Chondrocyte (in vitro differentiated cells): ENCODE measurements around the gene HOMER2. TPM values are rescaled to one million over a fixed set of nuclear protein-coding genes. Genes with fewer than 3 reads are reported as not detected.
"Not testable (repeated sequence)": the region's sequence is repeated elsewhere in the genome, so short reads cannot be mapped to it uniquely, and the experiment has no call there.

Experiments
- DNase-seq: peaks from one replicate; pipeline ENCODE4 v3.0.0; 2021; ENCODE audit warnings: mixed read lengths, low spot score
- H3K27ac Mint-ChIP-seq: one replicate; pipeline ENCODE4 v1.8.0; 2021; ENCODE audit warnings: mild to moderate bottlenecking, moderate library complexity, mixed read lengths; ENCODE audit not compliant: unreplicated experiment
- H3K27me3 Mint-ChIP-seq: 2 replicates; pipeline ENCODE4 v1.8.0; 2021; ENCODE audit warnings: low read depth, mixed read lengths
- H3K36me3 Mint-ChIP-seq: 2 replicates; pipeline ENCODE4 v1.8.0; 2021; ENCODE audit warnings: low read depth, mixed read lengths
- H3K4me1 Mint-ChIP-seq: 2 replicates; pipeline ENCODE4 v1.8.0; 2021; ENCODE audit warnings: low read depth, mild to moderate bottlenecking, mixed read lengths
- H3K4me3 Mint-ChIP-seq: one replicate; pipeline ENCODE4 v1.8.0; 2021; ENCODE audit warnings: mild to moderate bottlenecking, moderate library complexity, mixed read lengths; ENCODE audit not compliant: unreplicated experiment
- H3K9me3 Mint-ChIP-seq: 2 replicates; pipeline ENCODE4 v1.8.0; 2021; ENCODE audit warnings: low read depth, mixed read lengths
- total RNA-seq: library from RNA; stranded (reverse); gene quantifications from 3 replicates; pipeline ENCODE4 v1.2.1, GENCODE V29; 2021
- TF ChIP-seq, protein P1 (sequence below): fragments of 200-600 bp; sonication (generic); IDR thresholded peaks from 2 replicates; pipeline ENCODE4 v1.5.0; 2021; ENCODE audit warnings: antibody characterized with exemption, mild to moderate bottlenecking, moderate library complexity

The HOMER2 gene
- total RNA-seq, 1 donor from 2014 or later = 6.1 TPM

- Mint-ChIP-seq H3K27me3 (no peaks in the 10 kb centered on the region), H3K4me1 (no peaks in the 10 kb centered on the region), H3K27ac (no peak overlapping the region), H3K36me3 (peaks cover 1% of the 10 kb centered on the region), H3K9me3 (no peaks in the 10 kb centered on the region), H3K4me3 (no peak overlapping the region)
- no peak for DNase-seq
- TF ChIP-seq, protein P1, sequence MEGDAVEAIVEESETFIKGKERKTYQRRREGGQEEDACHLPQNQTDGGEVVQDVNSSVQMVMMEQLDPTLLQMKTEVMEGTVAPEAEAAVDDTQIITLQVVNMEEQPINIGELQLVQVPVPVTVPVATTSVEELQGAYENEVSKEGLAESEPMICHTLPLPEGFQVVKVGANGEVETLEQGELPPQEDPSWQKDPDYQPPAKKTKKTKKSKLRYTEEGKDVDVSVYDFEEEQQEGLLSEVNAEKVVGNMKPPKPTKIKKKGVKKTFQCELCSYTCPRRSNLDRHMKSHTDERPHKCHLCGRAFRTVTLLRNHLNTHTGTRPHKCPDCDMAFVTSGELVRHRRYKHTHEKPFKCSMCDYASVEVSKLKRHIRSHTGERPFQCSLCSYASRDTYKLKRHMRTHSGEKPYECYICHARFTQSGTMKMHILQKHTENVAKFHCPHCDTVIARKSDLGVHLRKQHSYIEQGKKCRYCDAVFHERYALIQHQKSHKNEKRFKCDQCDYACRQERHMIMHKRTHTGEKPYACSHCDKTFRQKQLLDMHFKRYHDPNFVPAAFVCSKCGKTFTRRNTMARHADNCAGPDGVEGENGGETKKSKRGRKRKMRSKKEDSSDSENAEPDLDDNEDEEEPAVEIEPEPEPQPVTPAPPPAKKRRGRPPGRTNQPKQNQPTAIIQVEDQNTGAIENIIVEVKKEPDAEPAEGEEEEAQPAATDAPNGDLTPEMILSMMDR = no peak
Measured at GRCh38 chr15:82900511-82901060, 51.9 kb downstream of the HOMER2 start.

GRCh38 chr15:82898961-82899360 is 53.6 kb downstream of the HOMER2 start:
- Mint-ChIP-seq H3K36me3 (peaks cover 1% of the 10 kb centered on the region), H3K27me3 (no peaks in the 10 kb centered on the region), H3K4me1 (peaks cover 8% of the 10 kb centered on the region), H3K27ac (no peak overlapping the region), H3K4me3 (no peak overlapping the region), H3K9me3 (no peaks in the 10 kb centered on the region)
- no peak for DNase-seq
- TF ChIP-seq, protein P1 = no peak

- no peak for DNase-seq
- no peaks in the 10 kb centered on the region for H3K9me3 Mint-ChIP-seq
- H3K4me1 Mint-ChIP-seq = peaks cover 8% of the 10 kb centered on the region
- H3K4me3 Mint-ChIP-seq = no peak overlapping the region
- H3K36me3 Mint-ChIP-seq = peaks cover 1% of the 10 kb centered on the region
- TF ChIP-seq, protein P1 = no peak
- no peak overlapping the region for H3K27ac Mint-ChIP-seq
- no peaks in the 10 kb centered on the region for H3K27me3 Mint-ChIP-seq
Measured at GRCh38 chr15:82895983-82896382, 56.5 kb downstream of the HOMER2 start.

GRCh38 chr15:82894971-82895520 is 57.5 kb downstream of the HOMER2 start:
- H3K4me1 Mint-ChIP-seq = peaks cover 8% of the 10 kb centered on the region
- no peaks in the 10 kb centered on the region for H3K27me3 Mint-ChIP-seq
- H3K36me3 Mint-ChIP-seq = peaks cover 1% of the 10 kb centered on the region
- H3K27ac Mint-ChIP-seq = no peak overlapping the region
- TF ChIP-seq, protein P1 = no peak
- no peak for DNase-seq
- no peak overlapping the region for H3K4me3 Mint-ChIP-seq
- H3K9me3 Mint-ChIP-seq = no peaks in the 10 kb centered on the region

DNA sequence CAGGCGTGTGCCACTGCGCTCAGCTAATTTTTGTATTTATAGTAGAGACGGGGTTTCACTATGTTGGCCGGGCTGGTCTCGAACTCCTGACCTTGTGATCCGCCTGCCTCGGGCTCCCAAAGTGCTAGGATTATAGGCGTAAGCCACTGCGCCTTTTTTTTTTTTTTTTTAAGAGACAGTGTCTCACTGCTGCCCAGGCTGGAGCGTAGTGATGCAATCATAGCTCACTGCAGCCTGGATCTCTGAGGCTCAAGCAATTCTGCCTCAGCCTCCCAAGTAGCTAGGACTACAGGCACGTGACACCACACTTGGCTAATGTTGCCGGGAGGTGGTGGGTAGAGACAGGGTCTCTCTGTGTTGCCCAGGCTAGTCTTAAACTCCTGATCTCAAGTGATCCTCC is 59.0 kb downstream of the HOMER2 start:
- not testable (repeated sequence) for H3K27me3 Mint-ChIP-seq, DNase-seq, H3K4me3 Mint-ChIP-seq, H3K9me3 Mint-ChIP-seq, H3K4me1 Mint-ChIP-seq, H3K36me3 Mint-ChIP-seq, H3K27ac Mint-ChIP-seq

- H3K4me1 Mint-ChIP-seq = peaks cover 8% of the 10 kb centered on the region
- no peaks in the 10 kb centered on the region for H3K9me3 Mint-ChIP-seq
- no peak for DNase-seq
- TF ChIP-seq, protein P1 = no peak
- no peaks in the 10 kb centered on the region for H3K27me3 Mint-ChIP-seq
- H3K4me3 Mint-ChIP-seq = no peak overlapping the region
- H3K36me3 Mint-ChIP-seq = peaks cover 1% of the 10 kb centered on the region
- no peak overlapping the region for H3K27ac Mint-ChIP-seq
Measured at GRCh38 chr15:82892573-82892972, 59.9 kb downstream of the HOMER2 start.
